ENCODE results near the gene JARID2.

DNA sequence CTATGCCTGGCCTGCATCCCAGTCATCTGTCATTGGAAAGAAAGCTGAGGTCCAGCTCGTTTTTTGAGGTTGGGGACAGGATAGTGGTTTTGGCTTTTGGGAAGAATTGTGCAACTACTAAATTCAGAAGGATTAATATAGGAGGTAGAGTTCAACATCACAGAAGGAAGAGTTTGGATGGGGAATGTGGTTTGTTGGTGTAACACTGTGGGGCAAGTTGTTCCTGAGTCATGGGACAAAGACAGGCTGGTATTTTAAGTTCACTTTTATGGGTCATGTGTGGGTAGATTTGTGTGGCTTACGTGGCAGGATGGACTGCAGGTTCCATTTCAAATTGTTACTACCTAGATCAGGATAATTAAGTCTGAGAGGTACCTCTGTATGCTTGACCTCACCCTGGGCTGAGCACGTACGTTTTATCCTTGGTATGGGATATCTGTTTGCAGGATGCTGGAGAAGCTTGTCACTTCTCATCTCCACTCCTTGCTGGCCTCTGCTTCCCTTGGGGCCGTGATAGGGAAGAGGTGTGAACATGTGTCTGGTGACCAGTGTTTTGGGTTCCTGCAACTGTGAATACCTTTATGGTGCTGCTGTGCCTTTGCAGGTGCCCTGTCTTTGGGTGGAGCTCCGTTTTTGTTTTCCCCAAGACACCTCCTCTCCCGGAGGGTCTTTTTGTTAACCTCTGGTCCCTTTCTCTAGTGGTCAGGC, 177.6 kb downstream of the JARID2 start:
- TF ChIP-seq, protein P1, sequence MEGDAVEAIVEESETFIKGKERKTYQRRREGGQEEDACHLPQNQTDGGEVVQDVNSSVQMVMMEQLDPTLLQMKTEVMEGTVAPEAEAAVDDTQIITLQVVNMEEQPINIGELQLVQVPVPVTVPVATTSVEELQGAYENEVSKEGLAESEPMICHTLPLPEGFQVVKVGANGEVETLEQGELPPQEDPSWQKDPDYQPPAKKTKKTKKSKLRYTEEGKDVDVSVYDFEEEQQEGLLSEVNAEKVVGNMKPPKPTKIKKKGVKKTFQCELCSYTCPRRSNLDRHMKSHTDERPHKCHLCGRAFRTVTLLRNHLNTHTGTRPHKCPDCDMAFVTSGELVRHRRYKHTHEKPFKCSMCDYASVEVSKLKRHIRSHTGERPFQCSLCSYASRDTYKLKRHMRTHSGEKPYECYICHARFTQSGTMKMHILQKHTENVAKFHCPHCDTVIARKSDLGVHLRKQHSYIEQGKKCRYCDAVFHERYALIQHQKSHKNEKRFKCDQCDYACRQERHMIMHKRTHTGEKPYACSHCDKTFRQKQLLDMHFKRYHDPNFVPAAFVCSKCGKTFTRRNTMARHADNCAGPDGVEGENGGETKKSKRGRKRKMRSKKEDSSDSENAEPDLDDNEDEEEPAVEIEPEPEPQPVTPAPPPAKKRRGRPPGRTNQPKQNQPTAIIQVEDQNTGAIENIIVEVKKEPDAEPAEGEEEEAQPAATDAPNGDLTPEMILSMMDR (CRISPR knock-in tag; IDR thresholded peaks at IDR 0.05) = no peak
- no peak for TF ChIP-seq NCOA2 (CRISPR knock-in tag; IDR thresholded peaks at IDR 0.05)
- TF ChIP-seq CHD4 (IDR thresholded peaks at IDR 0.05; ENCODE audit: borderline replicate concordance, low read length) = no peak

All from HepG2 (cell line).